HG03354 (cell line): Measurements from ENCODE around the gene IFNAR1.
A peak's percentile ranks its signal among the peaks of the same experiment; 100 is the strongest.

Experiments used
- ATAC-seq: cut with Tn5 transposase; IDR thresholded peaks from one replicate; pipeline ENCODE4 v1.9.1; 2021; ENCODE audit warnings: mild to moderate bottlenecking; ENCODE audit not compliant: unreplicated experiment, poor library complexity, severe bottlenecking

Gene IFNAR1

GRCh38 chr21:33394260-33394659 is 69.5 kb downstream of the IFNAR1 start:
- no peak for ATAC-seq

DNA sequence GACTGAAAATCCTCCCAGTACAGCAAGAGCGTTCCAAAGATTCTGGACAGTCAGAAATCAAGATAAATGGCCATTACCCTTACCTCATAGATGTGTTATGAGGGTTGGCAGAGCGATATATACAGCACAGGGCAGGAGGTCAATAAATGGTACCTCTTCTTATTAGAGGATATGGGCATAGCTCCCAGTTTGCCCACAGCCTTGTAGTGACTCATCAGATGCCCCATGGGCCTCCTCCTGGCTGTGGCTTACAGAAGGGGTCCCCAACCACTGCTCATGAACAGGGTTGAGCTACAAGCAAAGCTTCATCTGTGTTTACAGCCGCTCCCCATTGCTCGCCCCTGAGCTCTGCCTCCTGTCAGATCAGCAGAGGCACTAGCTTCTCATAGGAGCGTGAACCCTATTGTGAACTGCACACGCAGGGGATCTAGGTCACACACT is 71.1 kb downstream of the IFNAR1 start:
- ATAC-seq, result no peak

DNA sequence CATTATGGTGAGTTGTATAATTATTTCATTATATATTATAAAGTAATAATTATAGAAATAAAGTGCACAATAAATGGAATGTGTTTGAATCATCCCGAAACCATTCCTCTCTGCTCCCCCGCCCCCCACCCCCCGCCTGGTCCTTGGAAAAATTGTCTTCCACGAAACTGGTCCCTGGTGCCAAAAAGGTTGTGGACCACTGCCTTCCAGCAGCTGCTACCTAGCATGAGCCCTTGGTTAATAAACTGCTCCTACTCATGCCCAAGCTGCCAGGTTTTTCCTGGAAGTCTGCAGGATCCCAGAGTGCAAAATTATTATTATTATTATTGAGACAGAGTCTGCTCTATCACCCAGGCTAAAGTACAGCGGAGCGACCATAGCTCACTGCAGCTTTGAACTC is 71.7 kb downstream of the IFNAR1 start:
- no peak for ATAC-seq

DNA sequence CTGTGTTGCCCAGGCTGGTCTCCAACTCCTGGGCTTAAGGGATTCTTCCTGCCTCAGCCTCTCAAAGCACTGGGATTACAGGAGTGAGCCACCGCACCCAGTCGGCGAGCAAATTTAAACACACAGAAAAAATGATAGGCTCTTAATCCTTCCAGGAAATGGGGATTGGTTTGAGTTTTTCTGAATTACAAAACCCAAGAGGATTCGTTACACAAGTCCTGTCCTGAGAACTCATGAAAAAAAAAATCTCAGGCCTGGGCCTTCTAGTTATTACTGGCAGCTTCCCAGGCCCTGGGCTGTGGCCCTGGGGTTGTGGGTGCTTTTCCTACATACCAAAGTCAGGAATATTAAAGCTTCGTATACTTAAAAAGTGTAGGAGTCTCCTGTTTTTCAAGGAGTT is 72.2 kb downstream of the IFNAR1 start:
- no peak for ATAC-seq

DNA sequence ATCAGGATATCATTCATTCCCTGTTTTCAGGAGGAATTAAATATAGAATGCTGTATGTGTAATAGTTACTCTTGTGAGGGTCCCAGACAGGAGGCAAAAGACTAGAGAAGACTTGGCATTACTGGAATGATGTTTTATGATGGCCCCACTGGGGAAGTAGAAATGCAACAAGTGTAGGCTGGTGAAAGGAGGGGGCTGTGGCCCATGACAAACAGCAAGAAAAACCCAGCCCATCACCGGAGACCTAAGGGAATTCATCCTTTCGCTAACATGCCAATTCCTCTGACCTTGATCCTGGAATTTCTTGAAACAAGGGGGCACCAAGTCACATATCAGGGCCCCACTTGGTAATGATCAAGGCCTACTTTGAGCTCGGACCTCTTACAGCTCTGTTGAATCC is 72.9 kb downstream of the IFNAR1 start:
- ATAC-seq, result no peak

DNA sequence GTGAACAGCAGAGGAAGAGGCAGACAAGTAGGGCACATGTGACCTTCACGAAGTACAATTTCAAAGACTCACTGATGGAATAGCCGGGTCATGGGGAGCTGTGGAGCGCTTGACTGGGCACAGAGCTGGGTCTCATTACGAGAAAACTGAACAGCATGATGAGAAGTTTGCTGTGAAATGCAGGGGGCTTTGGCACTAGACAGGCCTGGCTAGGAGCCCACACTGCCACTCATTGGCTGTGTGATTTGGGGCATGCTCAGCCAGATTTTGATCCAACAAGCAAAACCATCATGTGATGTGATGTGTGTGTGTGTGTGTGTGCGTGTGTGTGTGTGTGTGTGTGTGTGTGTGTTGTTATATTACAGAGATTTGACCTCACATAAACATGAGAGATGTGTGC is 73.6 kb downstream of the IFNAR1 start:
- no peak for ATAC-seq

- ATAC-seq, result no peak
Measured at GRCh38 chr21:33401630-33401992, 76.8 kb downstream of the IFNAR1 start.

GRCh38 chr21:33402001-33402979 is 77.5 kb downstream of the IFNAR1 start:
- ATAC-seq, result peak; percentile 20

- ATAC-seq, result peak; percentile 42
Measured at GRCh38 chr21:33403128-33403785, 78.5 kb downstream of the IFNAR1 start, which contains the start of gene IFNGR2. IFNGR2 (plus strand) TSS chr21:33403413; CDS start chr21:33403544, 131 bp downstream.

DNA sequence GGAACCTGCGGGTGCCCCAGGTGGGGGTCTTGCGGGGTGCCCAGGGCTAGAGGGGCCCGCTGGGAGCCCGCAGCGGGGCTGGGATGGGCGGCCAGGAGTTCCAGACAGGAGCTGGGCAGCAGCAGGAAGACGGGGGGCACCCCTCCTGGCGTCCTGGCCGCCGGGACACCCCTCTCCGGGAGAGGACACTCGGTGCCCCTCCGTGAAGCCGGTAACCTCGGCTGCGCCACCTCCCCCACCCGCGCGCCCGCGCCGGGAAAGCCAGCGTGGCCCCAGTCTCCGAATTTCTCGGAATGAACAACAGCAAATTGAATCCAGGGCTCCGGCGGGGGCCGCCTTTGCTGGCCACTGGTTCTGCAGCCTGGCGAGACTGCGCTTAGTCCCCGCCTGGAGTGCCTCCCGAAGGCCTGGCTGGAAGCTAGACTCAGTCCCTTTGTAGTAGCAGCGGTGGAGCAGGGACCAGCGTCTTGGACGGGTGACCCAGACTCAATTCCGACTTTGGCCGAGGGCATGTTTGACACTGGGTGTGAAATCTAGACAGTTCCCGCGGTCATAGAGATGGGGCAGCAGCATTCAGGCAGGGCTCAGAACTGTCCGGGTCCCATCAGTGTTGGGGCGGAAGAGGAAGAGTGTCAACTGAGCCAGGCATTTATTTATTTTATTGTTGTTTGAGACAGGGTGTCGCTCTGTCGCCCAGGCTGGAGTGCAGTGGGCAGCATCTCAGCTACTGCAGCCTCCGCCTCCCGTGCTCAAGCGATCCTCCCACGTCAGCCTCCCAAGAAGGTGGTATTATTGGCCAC is 79.2 kb downstream of the IFNAR1 start:
- peak; percentile 48 for ATAC-seq

DNA sequence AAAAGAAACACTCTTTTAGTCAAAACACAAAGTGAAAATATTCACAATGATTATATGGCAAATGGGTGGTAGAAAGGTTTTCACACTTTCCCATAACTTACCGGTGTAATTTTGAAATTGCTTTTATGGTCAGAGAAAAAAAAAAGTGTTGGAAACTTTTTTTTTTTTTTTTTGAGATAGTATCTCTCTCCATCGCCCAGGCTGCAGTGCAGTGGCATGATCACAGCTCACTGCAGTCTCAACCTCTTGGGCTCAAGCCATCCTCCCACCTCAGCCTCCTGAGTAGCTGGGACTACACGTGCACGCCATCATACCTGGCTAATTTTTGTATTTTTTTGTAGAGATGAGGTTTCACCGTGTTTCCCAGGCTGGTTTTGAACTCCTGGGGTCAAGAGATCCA is 81.7 kb downstream of the IFNAR1 start:
- ATAC-seq, result no peak
